Karpas-422 (cell line): Measurements from ENCODE around the gene RAB44. TPM values are rescaled to one million over a fixed set of nuclear protein-coding genes. Genes with fewer than 3 reads are reported as not detected.

Experiments used
- DNase-seq: peaks from one replicate; pipeline ENCODE4 v3.0.0-alpha.2; 2015
- H2AFZ ChIP-seq: fragments of 200-600 bp; sonication (generic); 2 replicates; pipeline ENCODE4 v1.6.1; 2014; ENCODE audit warnings: antibody characterized with exemption, low read length, mixed read lengths
- H3K27ac ChIP-seq: fragments of 200-600 bp; sonication (generic); 2 replicates; pipeline ENCODE4 v1.5.1; 2014; ENCODE audit warnings: mild to moderate bottlenecking, low read length, moderate library complexity
- H3K27me3 ChIP-seq: fragments of 200-600 bp; sonication (generic); 2 replicates; pipeline ENCODE4 v1.6.1; 2014; ENCODE audit warnings: low read length, mixed read lengths
- H3K36me3 ChIP-seq: fragments of 200-600 bp; sonication (generic); 2 replicates; pipeline ENCODE4 v1.6.1; 2014; ENCODE audit warnings: low read length, mixed read lengths; ENCODE audit not compliant: insufficient read depth
- H3K4me1 ChIP-seq: fragments of 200-600 bp; sonication (generic); 2 replicates; pipeline ENCODE4 v1.6.1; 2014; ENCODE audit warnings: mild to moderate bottlenecking, low read length, mixed read lengths
- H3K4me2 ChIP-seq: fragments of 200-600 bp; sonication (generic); 2 replicates; pipeline ENCODE4 v1.6.1; 2014; ENCODE audit warnings: low read length, low read depth, mild to moderate bottlenecking; ENCODE audit not compliant: poor library complexity, severe bottlenecking
- H3K4me3 ChIP-seq: fragments of 200-600 bp; sonication (generic); 2 replicates; pipeline ENCODE4 v1.5.1; 2014; ENCODE audit warnings: mild to moderate bottlenecking, antibody characterized with exemption, low read length, mixed read lengths
- H3K79me2 ChIP-seq: fragments of 200-600 bp; sonication (generic); 2 replicates; pipeline ENCODE4 v1.6.1; 2014; ENCODE audit warnings: mild to moderate bottlenecking, low read length, mixed read lengths
- H3K9ac ChIP-seq: fragments of 200-600 bp; sonication (generic); 2 replicates; pipeline ENCODE4 v1.6.0; 2014; ENCODE audit warnings: low read length
- H3K9me2 ChIP-seq: fragments of 200-600 bp; sonication (generic), shearing (Covaris generic); replicated peaks from 2 replicates; pipeline ENCODE4 v1.6.0; 2014; ENCODE audit warnings: mild to moderate bottlenecking, low read length, moderate library complexity; ENCODE audit not compliant: insufficient read depth
- H3K9me3 ChIP-seq: fragments of 300-700, 200-600 bp; sonication (generic); 2 replicates; pipeline ENCODE4 v1.6.1; 2014; ENCODE audit warnings: low read length, mixed read lengths
- H4K20me1 ChIP-seq: fragments of 200-600 bp; sonication (generic); 2 replicates; pipeline ENCODE4 v1.6.1; 2014; ENCODE audit warnings: mild to moderate bottlenecking, antibody characterized with exemption, low read length, low read depth; ENCODE audit not compliant: insufficient read depth
- total RNA-seq: library from RNA; depleted of rRNA; stranded (reverse); fragments of >200 nt; shearing (Covaris generic); gene quantifications from 2 replicates; pipeline ENCODE4 v1.2.3, GENCODE V29; 2014; ENCODE audit warnings: low replicate concordance

The RAB44 gene
- total RNA-seq, 1 experiment from 2014 or later, result not detected

DNA sequence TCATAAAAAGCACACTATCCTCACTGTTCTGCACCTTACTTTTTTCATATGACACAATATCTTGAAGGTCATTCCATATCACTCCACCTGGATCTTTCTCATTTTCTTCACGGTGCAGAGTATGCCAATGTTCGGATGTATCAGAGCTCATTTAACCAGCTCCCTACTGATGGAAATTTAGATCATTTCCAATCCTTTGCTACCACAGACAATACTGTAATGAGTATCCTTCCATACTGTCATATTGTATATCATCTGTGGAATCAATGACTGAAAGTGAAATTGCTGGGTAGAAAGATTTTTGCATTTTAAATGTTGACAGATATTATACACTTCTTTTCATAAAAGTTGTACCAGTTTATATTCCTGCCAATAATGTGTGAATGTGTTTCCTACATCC is 2.2 kb upstream of the RAB44 start:
- DNase-seq, result no peak
- Histone ChIP-seq H3K9me3 (no peaks in the 10 kb centered on the region), H4K20me1 (no peaks in the 10 kb centered on the region), H3K9ac (no peak overlapping the region), H2AFZ (no peak overlapping the region), H3K27me3 (no peaks in the 10 kb centered on the region), H3K36me3 (no peaks in the 10 kb centered on the region), H3K4me3 (no peak overlapping the region), H3K79me2 (no peaks in the 10 kb centered on the region), H3K4me1 (no peaks in the 10 kb centered on the region; the same call in 1 of the 2 replicates), H3K9me2 (no peaks in the 10 kb centered on the region), H3K27ac (no peak overlapping the region), H3K4me2 (no peak overlapping the region)

- no peaks in the 10 kb centered on the region for H3K9me3 ChIP-seq
- no peak overlapping the region for H3K9ac ChIP-seq
- no peaks in the 10 kb centered on the region for H3K4me1 ChIP-seq
- no peak overlapping the region for H3K4me3 ChIP-seq
- H3K9me2 ChIP-seq, result no peaks in the 10 kb centered on the region
- no peaks in the 10 kb centered on the region for H4K20me1 ChIP-seq
- H3K36me3 ChIP-seq, result no peaks in the 10 kb centered on the region
- no peak overlapping the region for H3K4me2 ChIP-seq
- H3K27me3 ChIP-seq, result no peaks in the 10 kb centered on the region
- DNase-seq, result no peak
- H2AFZ ChIP-seq, result no peak overlapping the region
- H3K79me2 ChIP-seq, result no peaks in the 10 kb centered on the region
- no peak overlapping the region for H3K27ac ChIP-seq
Measured at GRCh38 chr6:36698196-36698595, 570 bp downstream of the RAB44 start.

DNA sequence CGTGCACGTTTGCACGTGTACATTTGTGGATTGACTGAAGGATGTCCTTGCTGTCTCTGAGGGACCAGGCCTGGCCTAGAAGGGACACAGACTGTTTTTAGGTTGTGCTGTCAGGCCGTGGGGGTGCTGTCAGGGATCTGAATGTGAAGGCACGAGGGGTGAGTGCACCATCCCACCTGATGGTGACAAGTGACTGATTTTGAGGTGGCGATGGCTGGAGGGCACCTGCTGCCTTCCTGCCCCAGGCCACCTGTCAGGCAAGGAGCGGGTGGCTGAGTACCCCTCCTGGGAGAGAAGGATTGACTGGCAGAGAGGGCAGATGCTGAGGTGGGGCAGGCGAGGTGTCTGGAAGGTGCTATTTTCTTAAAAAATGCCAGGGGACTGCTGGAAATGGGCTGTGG is 1.2 kb downstream of the RAB44 start:
- Histone ChIP-seq H4K20me1 (no peaks in the 10 kb centered on the region), H3K4me2 (no peak overlapping the region), H3K9me3 (no peaks in the 10 kb centered on the region), H3K36me3 (no peaks in the 10 kb centered on the region), H3K27ac (no peak overlapping the region), H2AFZ (no peak overlapping the region), H3K4me3 (no peak overlapping the region), H3K27me3 (no peaks in the 10 kb centered on the region), H3K9me2 (no peaks in the 10 kb centered on the region), H3K9ac (no peak overlapping the region), H3K79me2 (no peaks in the 10 kb centered on the region), H3K4me1 (no peaks in the 10 kb centered on the region)
- DNase-seq, result no peak

DNA sequence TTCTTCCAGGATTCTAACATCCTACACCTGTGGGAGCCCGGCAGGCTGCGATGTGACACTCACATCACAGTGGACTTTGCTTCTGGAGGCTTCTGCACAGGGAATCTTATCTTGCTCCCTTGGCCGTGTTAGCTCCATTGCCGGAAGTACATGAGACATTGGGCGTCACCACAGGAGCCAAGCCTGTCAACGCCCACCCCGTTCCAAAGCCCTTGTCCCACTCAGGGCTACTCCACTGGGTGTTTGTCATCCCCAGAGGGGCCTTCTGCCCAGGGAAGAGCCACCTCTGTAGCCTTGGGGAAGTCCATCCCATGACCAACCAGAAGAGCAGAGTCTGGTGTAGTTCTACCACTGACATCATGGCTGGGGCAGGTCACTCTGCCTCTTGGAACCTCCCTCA is 1.7 kb downstream of the RAB44 start:
- Histone ChIP-seq H3K9ac (no peak overlapping the region), H2AFZ (no peak overlapping the region), H3K4me1 (no peaks in the 10 kb centered on the region), H3K27ac (no peak overlapping the region), H3K4me3 (no peak overlapping the region), H3K4me2 (no peak overlapping the region), H3K27me3 (no peaks in the 10 kb centered on the region), H3K79me2 (no peaks in the 10 kb centered on the region), H3K9me3 (no peaks in the 10 kb centered on the region), H3K9me2 (no peaks in the 10 kb centered on the region), H4K20me1 (no peaks in the 10 kb centered on the region), H3K36me3 (no peaks in the 10 kb centered on the region)
- no peak for DNase-seq

DNA sequence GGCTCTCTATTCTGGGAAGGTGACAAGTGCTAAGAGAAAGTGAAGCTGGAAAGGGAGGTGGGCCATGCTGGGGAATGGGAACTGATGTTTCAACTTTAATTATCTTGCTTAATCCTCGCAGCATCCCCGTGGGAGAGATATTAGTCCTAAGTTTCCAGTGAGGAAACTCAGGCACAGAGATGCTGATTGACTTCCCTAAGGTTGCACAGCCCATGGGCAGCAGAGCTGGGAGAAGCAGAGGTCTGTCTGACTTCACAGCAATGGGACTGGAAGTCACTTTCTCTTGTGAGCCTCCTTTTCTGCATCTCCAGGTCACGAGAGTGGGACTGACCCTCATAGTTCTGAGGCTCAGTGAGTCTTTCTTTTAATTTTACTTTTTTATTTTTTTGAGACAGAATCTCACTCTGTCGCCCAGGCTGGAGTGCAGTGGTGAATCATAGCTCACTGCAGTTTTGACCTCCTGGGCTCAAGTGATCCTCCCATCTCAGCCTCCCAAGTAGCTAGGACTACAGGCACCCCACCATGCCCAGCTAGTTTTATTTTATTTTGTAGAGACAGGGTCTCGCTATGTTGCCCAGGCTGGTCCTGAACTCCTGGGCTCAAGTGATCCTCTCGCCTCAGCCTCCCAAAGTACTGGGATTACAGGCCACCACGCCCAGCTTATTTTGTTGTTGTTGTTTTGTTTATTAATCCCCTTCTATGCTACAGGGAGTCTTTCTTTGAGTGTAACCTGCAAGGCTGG is 2.6 kb downstream of the RAB44 start:
- no peak overlapping the region for H3K4me2 ChIP-seq
- no peaks in the 10 kb centered on the region for H4K20me1 ChIP-seq
- no peaks in the 10 kb centered on the region for H3K4me1 ChIP-seq
- H3K4me3 ChIP-seq, result no peak overlapping the region
- H2AFZ ChIP-seq, result no peak overlapping the region
- H3K79me2 ChIP-seq, result no peaks in the 10 kb centered on the region
- H3K36me3 ChIP-seq, result no peaks in the 10 kb centered on the region
- no peaks in the 10 kb centered on the region for H3K9me2 ChIP-seq
- H3K9me3 ChIP-seq, result no peaks in the 10 kb centered on the region
- H3K9ac ChIP-seq, result no peak overlapping the region
- no peaks in the 10 kb centered on the region for H3K27me3 ChIP-seq
- no peak for DNase-seq
- no peak overlapping the region for H3K27ac ChIP-seq

- H3K4me2 ChIP-seq, result no peak overlapping the region
- H3K9me3 ChIP-seq, result no peaks in the 10 kb centered on the region
- no peak overlapping the region for H3K9ac ChIP-seq
Measured at GRCh38 chr6:36700831-36701230, 3.2 kb downstream of the RAB44 start.

GRCh38 chr6:36701401-36701991 is 3.9 kb downstream of the RAB44 start:
- Histone ChIP-seq H3K4me2 (no peak overlapping the region), H4K20me1 (no peaks in the 10 kb centered on the region), H3K4me1 (no peaks in the 10 kb centered on the region), H3K36me3 (no peaks in the 10 kb centered on the region), H3K27me3 (no peaks in the 10 kb centered on the region), H3K9me3 (no peaks in the 10 kb centered on the region), H3K9me2 (no peaks in the 10 kb centered on the region), H3K9ac (no peak overlapping the region), H3K4me3 (no peak overlapping the region), H3K79me2 (no peaks in the 10 kb centered on the region), H2AFZ (no peak overlapping the region), H3K27ac (no peak overlapping the region)
- DNase-seq, result peak; percentile 58

More at GRCh38 chr6:36700831-36701230, 3.2 kb downstream of the RAB44 start:
- Histone ChIP-seq H3K27ac (no peak overlapping the region), H3K4me1 (no peaks in the 10 kb centered on the region), H4K20me1 (no peaks in the 10 kb centered on the region), H3K4me3 (no peak overlapping the region), H3K36me3 (no peaks in the 10 kb centered on the region), H3K27me3 (no peaks in the 10 kb centered on the region), H2AFZ (no peak overlapping the region), H3K9me2 (no peaks in the 10 kb centered on the region), H3K79me2 (no peaks in the 10 kb centered on the region)
- no peak for DNase-seq

GRCh38 chr6:36702656-36703055 is 5.0 kb downstream of the RAB44 start:
- Histone ChIP-seq H3K4me2 (no peak overlapping the region), H3K9me3 (no peaks in the 10 kb centered on the region), H3K9ac (no peak overlapping the region), H3K4me3 (no peak overlapping the region), H2AFZ (no peak overlapping the region), H3K27me3 (no peaks in the 10 kb centered on the region), H3K4me1 (no peaks in the 10 kb centered on the region), H3K9me2 (no peaks in the 10 kb centered on the region), H3K36me3 (no peaks in the 10 kb centered on the region), H4K20me1 (no peaks in the 10 kb centered on the region), H3K27ac (no peak overlapping the region), H3K79me2 (no peaks in the 10 kb centered on the region)
- DNase-seq, result no peak
